Measurements from ENCODE around the gene TRDN.
"Not testable (repeated sequence)": the region's sequence is repeated elsewhere in the genome, so short reads cannot be mapped to it uniquely, and the experiment has no call there.

TRDN gene

DNA sequence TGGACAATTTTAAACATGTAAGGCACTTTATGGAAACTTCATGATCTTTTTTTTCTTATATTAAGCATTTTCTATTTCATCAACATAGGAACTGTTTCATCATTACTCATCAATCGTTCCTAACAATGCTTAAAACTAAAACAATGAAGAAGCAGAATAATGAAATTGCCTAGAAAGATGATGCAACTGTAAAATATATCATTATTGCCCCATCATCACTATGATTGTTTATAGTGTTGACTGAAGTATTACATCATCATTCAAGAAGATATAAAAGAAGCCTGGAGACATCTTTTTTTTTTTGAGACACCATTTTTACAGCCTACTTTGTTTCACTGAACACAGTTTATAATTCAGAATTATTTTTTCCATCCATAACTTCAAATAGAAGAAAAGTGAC, 147.2 kb downstream of the TRDN start:
- DNase-seq: no peak

DNA sequence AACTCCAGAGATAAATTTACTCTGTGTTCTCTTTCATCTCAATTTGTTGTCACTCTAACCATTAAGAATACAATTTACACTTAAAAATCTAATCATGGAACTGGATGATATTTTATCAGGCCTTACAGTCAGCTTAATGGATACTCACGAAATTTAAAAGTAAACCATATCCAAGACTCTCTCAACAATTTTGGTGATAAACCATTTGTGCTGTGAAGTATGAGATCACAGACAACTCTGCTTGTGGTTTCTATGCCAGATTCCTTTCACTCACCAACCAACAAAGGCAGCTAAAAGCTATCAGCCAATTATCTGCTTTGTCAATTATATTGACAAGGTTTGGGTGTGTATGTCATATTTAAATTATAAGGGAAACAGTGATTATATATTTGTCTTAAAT, 155.8 kb downstream of the TRDN start:
- DNase-seq: no peak

DNA sequence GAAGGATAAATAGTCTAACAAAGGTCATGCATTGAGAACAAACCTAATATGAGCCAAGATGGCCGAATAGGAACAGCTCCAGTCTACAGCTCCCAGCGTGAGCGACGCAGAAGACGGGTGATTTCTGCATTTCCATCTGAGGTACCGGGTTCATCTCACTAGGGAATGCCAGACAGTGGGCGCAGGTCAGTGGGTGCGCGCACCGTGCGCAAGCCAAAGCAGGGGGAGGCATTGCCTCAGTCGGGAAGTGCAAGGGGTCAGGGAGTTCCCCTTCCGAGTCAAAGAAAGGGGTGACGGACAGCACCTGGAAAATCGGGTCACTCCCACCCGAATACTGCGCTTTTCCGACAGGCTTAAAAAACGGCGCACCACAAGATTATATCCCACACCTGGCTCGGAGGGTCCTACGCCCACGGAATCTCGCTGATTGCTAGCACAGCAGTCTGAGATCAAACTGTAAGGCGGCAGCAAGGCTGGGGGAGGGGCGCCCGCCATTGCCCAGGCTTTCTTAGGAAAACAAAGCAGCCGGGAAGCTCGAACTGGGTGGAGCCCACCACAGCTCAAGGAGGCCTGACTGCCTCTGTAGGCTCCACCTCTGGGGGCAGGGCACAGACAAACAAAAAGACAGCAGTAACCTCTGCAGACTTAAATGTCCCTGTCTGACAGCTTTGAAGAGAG, 164.6 kb downstream of the TRDN start:
- DNase-seq: not testable (repeated sequence)

DNA sequence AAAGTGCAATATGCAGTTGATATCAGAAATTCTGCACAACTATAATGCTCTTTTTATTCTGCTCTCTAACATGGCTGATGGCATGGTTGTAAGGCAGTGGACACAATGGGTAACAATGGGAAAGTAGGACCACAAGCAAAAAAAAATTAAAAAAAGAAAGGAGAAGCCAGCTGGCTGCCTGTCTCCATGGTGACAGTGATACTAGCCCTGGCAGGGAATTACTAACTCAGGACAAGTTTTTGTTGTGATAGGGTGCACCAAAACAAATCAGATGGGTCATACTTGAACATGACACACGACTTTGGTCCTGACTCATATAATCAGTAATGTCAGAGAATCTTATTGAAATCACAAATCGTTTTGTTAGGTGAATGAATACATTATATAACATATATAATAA, 169.4 kb downstream of the TRDN start:
- DNase-seq: no peak

DNA sequence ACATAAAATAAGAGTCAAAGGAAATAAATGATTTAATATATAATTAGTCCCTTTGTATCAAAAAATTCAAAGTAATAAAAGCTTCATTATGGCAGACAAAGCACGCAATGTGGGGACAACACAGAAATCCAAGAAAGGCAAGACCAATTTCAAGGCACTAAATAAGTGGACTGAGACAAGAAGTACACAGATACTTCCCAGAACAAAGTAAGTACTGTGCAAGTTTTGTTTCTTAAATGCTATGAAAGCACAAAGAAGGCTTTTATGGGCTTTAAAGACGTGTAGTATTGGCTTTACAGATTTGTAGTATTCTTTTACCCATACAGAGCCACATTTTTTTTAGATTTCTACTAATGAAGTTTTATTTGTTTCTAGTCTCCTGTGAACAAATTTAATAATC, 174.6 kb downstream of the TRDN start:
- DNase-seq: no peak

DNA sequence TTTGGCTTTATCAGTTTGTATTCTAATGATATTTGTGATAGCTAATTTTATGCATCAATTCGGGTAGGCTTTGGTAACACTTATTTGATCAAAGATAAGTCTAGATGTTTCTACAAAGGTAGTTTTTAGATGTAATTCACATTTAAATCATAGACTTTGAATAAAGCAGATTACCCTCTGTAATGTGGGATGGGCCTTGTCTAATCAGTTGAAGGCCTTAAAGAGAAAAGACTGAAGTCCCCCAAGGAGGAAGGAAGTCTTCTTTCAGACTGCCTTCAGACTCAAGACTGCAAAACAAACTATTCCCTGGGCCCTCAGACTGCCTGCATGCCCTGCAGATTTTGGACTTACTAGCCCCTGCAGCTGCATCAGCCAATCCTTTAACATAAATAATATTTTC, 178.5 kb downstream of the TRDN start:
- no peak for DNase-seq

DNA sequence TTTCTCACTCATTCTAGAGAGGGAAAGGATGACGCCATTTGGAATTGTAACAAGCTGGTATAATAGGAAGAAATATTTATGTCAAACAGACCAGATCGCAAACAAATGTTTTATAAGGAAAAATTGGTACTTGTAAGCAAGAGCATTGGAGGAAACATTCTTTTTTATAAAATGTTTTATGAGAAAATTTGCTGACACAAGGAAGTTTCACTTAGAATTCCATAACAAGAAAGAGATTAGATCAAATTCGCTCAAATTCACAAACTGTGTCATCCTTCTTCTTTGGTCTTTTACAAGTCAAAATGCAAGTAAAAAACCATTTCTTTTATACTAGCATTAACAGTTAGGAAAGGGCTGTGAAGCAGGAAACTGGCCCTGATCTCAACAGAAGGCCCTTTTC, 179.9 kb downstream of the TRDN start:
- no peak for DNase-seq

DNA sequence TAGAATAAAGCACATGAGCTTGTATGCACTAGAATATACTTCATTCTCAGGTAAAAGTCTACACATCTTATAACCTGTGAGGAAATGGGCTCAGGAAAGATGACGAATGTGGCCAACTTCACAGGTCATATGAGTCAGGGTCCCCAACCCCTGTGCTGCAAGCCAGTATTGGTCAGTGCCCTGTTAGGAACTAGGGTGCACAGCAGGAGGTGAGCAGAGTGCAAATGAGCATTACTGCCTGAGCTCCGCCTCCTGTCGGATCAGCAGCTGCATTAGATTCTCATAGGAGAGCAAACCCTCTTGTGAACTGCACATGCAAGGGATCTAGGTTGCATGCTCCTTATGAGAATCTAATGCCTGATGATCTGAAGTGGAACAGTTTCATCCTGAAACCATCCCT, 182.3 kb downstream of the TRDN start:
- DNase-seq: no peak

DNA sequence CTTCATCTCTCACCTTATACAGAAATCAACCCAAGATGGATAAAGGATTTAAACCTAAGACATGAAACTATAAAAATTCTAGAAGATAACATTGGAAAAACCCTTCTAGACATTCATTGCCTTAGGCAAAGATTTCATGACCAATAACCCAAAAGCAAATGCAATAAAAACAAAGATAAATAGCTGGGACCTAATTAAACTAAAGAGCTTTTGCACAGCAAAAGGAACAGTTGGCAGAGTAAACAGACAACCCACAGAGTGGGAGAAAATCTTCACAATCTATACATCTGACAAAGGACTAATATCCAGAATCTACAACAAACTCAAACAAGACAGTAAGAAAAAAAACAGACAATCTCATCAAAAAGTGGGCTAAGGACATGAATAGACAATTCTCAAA, 183.7 kb downstream of the TRDN start:
- DNase-seq: not testable (repeated sequence)

DNA sequence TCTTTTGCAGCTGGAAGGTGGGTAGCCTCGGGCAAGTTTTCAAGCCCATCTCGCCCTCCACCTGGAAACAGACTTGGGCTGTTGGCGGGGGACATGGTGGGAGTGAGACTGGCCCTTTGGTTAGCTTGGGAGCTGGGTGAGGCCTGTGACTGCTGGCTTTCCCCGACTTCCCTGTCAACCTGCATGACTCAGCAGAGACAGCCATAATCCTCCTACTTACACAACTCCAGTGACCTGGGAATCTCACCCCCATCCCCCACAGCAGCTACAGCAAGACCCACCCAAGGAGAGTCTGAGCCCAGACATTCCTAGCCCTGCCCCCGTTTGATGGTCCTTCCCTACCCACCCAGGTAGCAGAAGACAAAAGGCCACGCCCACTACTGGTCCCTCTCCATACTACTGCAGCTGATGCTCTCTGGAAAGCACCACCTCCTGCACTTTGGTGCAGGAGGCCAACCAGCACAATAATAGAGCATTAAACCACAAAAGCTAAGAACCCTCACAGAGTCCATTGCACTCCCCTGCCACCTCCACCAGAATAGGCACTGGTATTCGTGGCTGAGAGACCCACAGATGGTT, 188.4 kb downstream of the TRDN start:
- DNase-seq: no peak

DNA sequence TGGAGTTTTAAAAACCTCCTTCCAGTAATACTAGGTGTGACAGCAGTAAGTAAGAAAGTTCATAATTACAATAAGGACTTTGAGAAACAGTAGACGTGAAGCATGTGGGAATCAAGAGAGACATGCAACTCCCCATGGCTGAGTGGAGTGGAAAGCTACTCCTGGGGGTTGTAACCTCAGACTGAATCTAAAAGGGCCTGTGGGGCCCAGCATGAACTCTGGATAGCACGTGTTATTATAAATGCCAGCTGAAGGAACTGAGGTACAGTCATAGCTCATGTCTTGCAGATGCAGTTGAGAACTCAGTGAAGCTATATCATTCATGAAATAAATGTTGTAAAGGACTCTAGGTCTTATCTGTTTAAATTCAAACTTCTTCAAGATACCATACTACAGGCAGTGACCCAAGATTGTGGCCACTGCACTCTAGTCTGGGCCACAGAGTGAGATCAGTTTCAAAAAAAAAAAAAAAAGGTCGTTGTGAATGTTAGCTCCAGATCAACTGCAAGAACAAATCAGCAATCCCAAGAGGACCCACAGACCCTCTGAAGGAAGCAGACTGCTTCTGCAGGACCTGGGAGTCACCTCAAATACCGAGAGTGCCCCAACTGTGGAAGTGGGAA, 189.3 kb downstream of the TRDN start:
- no peak for DNase-seq

DNA sequence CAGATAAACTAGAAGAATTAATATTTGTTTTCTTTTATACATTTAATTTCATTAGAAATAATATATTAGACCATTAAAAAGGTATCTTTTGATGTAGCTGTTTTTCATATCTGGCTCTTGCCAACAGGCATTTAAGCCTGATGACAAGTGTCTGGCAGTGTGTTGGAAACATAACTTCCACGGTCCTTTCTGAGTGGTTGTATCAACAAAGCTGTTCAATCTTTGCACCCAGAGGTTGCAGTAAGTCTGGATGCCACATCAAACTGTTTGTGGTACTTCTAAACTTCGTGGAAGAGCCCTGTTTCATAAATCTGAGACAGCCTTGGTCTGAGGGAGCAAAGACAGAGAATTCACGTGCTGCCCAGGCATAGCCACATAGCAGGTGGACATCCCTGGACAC, 197.4 kb downstream of the TRDN start:
- no peak for DNase-seq

DNA sequence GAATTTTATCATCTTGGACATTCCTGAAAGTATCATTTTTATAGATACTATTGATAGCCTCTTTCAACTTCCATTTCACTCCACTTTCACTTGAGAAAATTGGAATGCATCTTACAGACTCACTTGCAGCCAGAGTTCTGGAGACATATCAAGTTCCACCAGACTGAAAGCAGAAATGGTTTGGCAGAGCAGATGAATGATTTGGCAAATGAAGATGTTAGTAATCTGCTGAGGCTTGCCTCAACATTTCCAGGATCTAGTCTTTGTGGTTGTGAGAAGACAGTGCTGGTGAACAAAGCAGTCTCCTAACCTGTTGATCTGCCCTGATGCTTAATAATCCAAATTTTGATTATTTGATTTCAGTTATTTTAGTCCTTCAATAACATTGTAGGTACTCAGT, 202.6 kb downstream of the TRDN start:
- DNase-seq: no peak

DNA sequence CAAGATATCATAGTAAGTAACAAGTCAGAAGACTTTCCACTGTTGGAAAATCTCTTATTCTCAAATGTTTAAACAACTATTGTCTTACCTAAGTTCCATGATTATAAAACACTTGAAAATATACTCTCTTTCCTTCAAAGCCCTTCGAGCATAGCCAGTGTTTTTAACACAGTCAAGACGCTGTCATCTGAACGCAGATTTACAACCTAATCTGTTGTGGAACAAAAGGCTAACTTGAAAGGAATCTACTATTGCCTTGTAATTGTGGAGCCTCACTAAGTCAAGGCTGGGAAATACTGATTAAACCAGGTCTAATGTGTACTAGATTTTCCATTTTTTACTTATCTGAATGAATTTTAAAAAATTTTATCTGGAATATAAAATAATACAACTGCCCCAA, 205.8 kb downstream of the TRDN start:
- DNase-seq: no peak

DNA sequence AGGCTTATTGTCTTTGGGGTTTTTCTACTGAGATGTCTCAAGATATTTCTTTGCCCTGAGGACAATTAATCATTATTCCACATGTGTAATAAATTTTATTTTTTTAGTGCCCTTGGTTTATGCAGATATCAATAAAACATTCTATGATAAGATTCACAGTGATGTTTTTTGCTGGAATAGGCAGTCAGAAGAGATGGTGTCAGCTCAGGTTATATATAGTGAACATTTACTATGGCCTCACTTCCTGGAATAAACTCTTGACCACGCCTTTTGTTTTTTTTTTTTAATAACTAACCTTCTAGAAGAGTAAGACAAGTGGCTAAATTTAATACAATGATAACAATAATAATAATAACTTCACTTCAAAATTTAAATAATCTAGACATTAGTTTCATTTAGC, 209.7 kb downstream of the TRDN start:
- DNase-seq: no peak

DNA sequence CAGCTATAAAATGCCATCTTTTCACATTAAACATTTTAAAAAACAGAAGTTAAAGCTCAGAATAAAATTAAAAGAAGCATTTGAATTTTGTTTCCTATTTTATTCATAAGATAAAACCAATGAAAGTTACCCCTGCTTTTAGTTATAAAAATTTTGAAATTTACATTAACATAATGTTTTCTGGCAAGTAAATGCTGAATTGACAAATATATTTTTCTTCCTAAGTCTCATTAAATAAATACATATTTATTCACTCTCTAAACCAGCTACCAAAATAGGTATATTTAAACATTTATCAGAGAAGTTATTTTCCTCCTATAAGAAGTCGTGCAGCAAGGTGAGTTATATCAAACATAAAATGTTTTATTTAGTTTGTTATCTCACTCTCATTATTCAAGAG, 213.6 kb downstream of the TRDN start:
- DNase-seq: no peak

DNA sequence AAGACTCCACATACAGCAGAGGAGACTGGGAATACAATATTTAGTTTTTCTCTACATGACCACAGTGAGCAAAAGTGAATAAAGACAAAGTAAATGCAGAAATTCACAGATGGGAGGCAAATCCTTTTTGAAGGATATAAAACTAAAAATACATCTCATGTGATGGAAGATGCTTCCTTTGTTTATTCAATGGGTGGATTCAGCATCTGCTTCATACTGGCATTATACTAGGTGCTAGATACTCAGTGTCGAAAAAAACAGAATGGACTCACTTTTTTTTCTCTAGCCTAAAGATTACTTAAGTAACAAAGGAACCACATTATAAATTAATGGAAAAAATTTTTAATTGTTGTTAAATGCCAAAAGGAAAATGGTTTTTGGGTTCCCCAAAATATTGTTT, 216.2 kb downstream of the TRDN start:
- no peak for DNase-seq

DNA sequence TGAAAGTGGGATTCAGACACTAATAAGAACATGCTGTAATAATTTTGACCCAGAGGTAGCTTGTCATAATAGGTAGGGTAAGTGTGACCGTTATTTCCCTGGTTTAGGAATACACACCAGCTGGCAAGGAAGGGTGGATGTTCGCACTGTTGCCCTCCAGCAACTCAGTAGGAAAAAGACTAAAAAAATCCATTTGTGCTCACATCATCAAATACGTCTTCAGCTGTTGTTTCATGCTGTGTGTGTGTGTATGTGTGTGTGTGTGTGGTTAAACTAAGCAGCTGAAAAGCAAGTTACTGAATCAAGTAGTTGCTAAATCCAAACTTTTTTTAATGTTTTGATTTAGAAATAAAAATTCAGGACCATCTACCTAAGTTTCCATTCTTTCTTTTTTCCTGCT, 218.7 kb downstream of the TRDN start:
- DNase-seq: peak; percentile 40

DNA sequence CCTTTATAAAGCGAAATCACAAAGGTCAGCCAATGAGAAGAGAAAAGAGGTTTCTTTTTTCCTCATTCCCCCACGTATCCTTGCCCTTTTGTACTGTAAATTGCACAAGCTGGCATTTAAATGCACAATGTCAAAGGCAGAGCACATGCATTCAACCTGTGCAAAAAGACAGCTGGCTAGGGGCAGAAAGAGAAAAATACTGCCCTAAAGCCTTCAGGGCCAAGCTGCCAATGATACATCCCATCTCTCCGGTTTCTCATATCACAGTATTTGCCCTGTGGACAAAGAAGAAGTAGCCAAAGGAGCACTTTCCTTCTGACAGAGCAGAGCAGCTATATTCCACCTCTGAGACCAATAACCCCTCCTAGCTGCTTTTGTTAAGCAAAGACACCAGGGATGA, 219.2 kb downstream of the TRDN start:
- peak; percentile 40 for DNase-seq

DNA sequence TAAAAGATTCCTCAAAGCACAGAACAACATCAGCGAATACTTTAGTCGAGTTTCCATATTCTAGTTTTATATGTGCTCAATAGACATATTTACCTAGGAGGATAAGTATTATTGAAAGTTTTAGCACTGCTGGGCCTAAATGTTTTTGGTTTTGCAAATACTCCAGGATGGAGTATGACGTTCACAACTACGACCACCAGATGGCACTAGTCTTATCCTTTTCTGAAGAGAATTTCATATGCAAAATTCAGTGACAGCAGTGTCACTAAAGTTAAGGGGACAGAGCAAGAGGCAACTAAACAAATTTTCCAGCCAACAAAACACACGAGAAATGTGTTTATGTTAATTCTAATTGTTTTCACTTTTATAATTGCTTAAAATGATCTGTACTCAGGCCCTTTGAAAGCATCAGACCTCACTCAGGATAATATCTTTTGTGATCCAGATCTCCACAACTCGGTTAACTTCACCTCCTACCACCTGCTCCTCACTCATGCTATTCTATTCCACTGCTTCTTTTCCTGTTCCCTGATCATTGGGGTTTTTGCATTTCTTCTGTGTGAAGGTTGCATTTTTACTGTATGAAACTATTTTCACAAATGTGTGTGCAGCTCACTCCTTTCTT, 220.8 kb downstream of the TRDN start:
- peak; percentile 72 for DNase-seq

DNA sequence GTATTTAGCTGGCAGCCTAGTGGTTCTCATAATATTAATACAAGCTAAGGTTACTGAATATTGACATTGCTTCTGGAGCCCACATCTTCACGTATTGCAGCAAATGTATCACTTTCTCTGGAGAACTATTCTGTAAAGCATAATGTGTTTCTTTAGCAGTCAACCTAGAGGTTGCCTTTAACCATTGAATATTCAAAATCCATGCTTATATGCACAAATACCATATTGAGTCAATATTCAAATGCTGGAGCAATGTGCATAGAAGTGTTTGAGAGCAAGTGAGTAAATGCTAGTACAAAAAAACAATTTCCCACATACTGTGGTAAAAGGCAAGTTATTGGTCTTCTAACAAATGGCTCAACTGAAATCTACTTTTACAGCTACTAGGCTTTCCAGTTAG, 231.8 kb downstream of the TRDN start:
- DNase-seq: no peak

DNA sequence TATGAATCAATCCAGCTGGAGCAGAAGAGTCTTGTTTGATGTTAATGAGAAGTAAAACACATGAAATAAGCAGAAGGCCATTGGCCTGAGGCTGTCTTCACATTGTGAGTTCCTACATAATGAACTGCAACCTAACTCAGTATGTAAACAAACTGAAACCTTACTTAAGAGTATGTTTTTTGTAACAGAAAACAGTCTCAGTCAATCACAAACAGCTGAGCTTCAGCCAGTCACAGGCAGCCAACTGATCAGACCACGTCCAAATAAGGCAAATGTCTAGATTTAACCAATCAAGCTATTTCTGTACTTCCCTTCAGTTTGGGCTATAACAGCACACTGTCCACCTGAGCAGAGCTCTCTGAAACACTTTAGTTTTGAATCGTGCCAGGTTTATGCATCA, 234.7 kb downstream of the TRDN start:
- no peak for DNase-seq

DNA sequence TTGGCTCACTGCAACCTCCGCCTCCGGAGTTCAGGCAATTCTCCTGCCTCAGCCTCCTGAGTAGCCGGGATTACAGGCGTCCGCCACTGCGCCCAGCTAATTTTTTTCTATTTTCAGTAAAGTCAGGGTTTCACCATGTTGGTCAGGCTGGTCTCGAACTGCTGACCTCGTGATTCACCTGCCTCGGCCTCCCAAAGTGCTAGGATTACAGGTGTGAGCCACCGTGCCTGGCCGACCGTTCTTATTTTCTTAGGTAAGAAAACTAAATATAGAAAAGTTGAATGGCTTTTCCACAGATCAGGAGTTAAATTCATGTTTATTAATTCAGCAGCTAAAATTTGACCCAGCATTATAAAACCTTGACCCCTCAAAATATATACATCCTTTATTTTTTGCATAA, 238.7 kb downstream of the TRDN start:
- DNase-seq: no peak

DNA sequence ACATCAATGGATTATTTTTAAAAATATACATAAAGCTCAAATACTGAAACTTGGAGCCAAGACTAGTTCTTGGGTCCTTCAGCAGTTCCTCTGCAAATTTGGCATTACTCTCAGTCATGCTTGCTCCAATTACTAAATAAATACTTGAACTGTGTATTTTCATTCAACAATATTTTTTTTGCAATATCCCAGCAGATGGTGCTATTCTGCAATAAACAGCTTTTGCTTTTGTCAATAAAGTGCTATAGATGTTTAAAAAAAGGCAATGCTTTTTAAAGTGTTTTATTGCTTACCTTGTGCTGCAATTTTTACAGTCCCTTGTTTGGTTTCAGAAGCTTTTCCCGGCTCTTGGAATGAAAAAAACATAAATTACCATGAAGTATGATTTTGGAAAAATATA, 243.4 kb downstream of the TRDN start:
- peak; percentile 94 for DNase-seq
